GM06990 (cell line): ENCODE measurements around the gene PAEP.
"Not testable (repeated sequence)": the region's sequence is repeated elsewhere in the genome, so short reads cannot be mapped to it uniquely, and the experiment has no call there.

Experiments used
- DNase-seq: peaks from one replicate; pipeline ENCODE4 v3.0.0-alpha.2; 2011; ENCODE audit not compliant: insufficient read length; ENCODE audit errors: extremely low read depth
- H3K27me3 ChIP-seq: replicated peaks from 2 replicates; pipeline ENCODE4 v1.6.0; 2011; ENCODE audit warnings: low read length; ENCODE audit not compliant: control insufficient read depth, insufficient read depth
- H3K36me3 ChIP-seq: 2 replicates; pipeline ENCODE4 v1.5.1; 2011; ENCODE audit warnings: low read length; ENCODE audit not compliant: control insufficient read depth, insufficient read depth
- H3K4me3 ChIP-seq: replicated peaks from 2 replicates; pipeline ENCODE4 v1.5.1; 2011; ENCODE audit warnings: low read depth, mild to moderate bottlenecking, control low read depth, low read length
- TF ChIP-seq, protein P1 (sequence below): IDR thresholded peaks from 2 replicates; pipeline ENCODE4 v1.5.1; 2011; ENCODE audit warnings: low read length, control low read depth, mild to moderate bottlenecking, inconsistent platforms; ENCODE audit not compliant: insufficient read depth, poor library complexity, severe bottlenecking

The PAEP gene

DNA sequence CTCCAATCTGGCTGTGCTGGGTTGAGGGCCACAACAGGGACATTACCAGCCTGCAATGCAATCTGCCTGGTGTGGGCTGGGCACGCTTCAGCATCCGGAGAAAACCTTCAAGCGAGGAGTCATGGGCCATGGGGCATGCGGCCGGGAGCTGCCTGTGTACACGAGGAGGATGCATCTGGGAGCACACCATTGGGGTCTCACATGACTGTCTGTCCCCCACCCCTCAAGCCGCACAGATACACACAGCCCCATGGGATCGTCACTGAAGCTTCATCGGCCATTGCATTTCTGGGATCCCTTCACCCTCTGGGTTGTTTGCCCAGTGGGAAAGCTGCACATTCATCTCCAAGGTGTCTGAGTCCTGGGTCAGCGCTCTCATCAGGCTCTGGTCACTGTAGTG lies 30.5 kb upstream of the PAEP start:
- TF ChIP-seq, protein P1, sequence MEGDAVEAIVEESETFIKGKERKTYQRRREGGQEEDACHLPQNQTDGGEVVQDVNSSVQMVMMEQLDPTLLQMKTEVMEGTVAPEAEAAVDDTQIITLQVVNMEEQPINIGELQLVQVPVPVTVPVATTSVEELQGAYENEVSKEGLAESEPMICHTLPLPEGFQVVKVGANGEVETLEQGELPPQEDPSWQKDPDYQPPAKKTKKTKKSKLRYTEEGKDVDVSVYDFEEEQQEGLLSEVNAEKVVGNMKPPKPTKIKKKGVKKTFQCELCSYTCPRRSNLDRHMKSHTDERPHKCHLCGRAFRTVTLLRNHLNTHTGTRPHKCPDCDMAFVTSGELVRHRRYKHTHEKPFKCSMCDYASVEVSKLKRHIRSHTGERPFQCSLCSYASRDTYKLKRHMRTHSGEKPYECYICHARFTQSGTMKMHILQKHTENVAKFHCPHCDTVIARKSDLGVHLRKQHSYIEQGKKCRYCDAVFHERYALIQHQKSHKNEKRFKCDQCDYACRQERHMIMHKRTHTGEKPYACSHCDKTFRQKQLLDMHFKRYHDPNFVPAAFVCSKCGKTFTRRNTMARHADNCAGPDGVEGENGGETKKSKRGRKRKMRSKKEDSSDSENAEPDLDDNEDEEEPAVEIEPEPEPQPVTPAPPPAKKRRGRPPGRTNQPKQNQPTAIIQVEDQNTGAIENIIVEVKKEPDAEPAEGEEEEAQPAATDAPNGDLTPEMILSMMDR = no peak
- Histone ChIP-seq H3K27me3 (no peaks in the 10 kb centered on the region), H3K36me3 (no peaks in the 10 kb centered on the region), H3K4me3 (no peak overlapping the region)
- no peak for DNase-seq

DNA sequence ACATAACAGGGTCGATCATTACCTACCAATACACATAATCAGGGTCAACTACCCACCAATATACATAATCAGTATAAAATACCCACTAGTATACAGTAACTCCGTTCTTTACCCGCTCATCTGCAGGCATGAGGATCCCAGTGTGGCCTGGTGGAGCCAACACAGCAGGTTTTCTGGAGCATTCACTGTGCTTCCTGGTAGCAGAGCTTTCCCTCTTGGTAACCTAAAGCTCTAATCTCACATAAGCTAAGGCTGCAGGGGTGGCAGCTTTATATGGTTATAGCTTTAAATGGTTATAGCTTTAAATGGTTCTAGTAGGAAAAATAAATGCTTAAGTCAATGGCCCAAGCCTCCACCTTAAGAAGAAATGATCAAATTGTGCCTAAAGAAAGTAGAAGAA lies 28.4 kb upstream of the PAEP start:
- Histone ChIP-seq H3K27me3 (no peaks in the 10 kb centered on the region), H3K36me3 (no peaks in the 10 kb centered on the region), H3K4me3 (no peak overlapping the region)
- DNase-seq = no peak
- TF ChIP-seq, protein P1 = no peak

DNA sequence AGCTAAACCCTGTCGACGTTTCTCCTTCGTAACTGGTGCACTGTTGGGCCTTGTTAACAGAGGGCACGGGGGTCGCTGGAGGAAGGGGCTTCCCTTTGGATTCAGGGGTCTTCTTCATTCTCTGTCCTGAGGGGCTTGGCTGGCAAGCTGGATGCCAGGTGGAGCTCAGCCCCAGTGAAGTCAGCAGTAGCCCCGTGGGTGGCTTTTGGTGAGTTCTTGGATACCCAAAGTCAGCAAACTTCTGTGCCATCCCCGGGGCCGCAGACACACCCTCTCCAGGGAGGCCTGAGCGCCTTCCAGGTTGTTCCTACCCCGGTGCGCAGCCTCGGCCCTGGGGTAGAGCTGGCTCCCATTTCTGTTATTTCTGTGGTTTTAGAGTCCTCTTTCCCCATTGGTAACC lies 27.9 kb upstream of the PAEP start:
- Histone ChIP-seq H3K27me3 (no peaks in the 10 kb centered on the region), H3K36me3 (no peaks in the 10 kb centered on the region), H3K4me3 (no peak overlapping the region)
- DNase-seq = no peak
- TF ChIP-seq, protein P1 = no peak

DNA sequence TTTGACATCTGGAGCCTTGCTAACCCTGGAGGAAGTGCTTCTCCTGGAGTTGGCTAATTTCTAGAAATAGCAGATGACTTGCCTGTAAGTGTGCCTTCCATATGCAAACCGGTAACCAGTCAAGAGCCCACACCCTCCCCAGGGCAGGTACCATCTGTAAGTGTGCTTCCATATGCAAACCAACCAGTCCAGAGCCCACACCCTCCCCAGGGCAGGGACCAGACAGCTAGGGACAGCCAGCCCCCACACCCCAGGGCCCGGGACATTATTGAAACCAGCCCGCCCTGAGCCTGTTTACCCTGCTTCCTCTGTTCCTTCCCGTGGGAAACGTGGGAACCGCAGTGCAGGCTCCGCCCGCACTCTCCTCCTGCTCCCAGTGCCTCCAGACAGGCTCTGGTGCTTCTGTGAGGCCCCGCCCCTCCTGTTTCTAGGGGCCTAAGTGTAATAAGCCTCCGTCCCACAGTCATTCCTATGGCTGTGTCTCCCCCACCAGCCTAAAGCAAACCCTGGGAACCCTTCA lies 27.3 kb upstream of the PAEP start:
- not testable (repeated sequence) for H3K27me3 ChIP-seq, DNase-seq, H3K4me3 ChIP-seq, H3K36me3 ChIP-seq

DNA sequence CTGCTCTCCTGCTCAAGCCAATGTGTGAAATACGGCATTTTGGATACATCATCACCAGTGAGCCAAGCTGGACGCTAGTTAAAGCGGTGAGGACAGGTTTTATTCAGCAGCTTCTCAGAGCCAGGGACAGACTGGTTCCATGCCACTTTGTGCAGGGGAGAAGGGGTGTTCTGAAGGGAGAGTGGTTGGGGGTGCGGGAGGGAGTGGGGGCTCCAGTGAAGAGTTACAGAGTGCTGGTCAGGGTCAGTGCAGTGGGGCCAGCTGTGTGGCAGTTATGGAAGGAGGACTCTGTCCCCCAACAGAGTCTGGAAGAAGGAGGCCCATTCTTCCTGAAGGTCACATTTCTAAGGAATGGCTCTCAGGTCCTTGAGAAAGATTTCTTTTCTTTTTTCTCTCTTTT lies 26.7 kb upstream of the PAEP start:
- not testable (repeated sequence) for H3K4me3 ChIP-seq, DNase-seq, H3K36me3 ChIP-seq, H3K27me3 ChIP-seq

DNA sequence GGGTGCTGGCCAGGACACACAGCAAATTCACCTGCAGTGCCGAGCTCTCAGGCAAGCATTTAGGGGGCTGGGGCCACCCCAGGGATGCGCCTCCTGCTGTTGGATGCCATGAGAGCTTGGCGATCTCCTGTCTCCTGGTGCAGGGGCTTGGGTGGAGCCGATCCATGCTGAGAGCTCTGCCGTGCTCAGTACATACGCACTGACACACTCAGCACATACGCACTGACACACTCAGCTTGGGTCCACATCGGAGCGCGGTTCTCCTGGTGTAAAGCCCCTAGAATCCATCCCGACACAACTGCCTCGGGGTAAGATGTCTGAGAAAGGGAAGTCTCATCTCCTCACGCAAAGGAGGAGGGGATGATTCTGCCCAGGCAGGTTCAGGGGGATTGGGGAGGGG lies 25.9 kb upstream of the PAEP start:
- not testable (repeated sequence) for H3K36me3 ChIP-seq, H3K27me3 ChIP-seq, H3K4me3 ChIP-seq, DNase-seq

DNA sequence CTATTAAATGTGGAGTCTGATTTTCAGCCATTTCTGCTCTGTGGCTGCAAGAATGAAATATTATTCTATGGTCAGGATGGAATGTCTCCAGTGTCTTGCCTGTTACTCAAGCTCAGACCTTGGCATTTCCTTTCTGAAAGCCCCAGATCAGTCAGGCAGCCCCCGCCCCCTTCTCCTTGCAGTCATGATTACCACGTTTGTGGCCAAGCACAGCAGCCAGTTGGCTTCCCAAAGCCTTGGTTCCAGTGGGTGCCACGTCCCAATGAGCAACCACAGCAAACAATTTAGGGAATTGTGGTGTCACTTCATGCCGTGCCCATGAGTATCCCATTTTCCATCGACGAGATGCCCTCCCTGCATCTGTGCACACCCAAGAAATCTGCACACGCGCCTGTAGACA lies 25.3 kb upstream of the PAEP start:
- TF ChIP-seq, protein P1 = no peak
- Histone ChIP-seq H3K36me3 (no peaks in the 10 kb centered on the region), H3K27me3 (no peaks in the 10 kb centered on the region), H3K4me3 (no peak overlapping the region)
- no peak for DNase-seq

DNA sequence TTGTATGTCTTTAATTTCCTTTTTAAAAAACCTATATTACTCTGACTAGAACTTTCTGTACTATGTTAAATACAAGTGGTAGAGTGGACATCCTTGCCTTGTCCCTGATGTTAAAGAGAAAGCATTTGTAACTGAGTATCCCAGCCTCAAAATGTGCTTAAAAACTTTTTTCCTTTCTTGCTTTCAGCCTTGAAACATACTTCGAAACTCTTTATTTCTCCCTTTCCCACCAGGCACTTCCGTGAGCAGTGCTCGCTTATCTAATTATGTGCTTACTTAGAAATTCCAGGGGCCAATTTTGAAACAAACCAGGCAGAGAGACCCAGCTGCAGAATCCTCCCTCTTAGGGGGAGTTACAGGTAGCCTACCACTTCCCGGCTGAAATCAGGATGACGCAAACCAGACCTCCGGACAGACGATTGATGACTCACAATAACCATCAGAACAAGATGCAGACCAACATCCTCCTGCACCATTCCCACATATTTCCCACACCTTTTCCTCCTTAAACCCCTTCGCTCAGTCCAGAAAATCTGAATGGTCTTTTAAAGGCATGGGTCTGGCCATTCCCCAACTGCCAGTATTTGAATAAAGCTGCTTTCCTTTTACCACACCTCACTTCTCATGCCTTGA lies 18.2 kb upstream of the PAEP start:
- DNase-seq, H3K36me3 ChIP-seq, H3K4me3 ChIP-seq, H3K27me3 ChIP-seq: not testable (repeated sequence)
